Measurements from ENCODE around the gene CDO1. TPM values are rescaled to one million over a fixed set of nuclear protein-coding genes. Genes with fewer than 3 reads are reported as not detected.
A peak's percentile ranks its signal among the peaks of the same experiment; 100 is the strongest.

The CDO1 gene
- total RNA-seq, 1 experiment from 2014 or later: 0.17 TPM

DNA sequence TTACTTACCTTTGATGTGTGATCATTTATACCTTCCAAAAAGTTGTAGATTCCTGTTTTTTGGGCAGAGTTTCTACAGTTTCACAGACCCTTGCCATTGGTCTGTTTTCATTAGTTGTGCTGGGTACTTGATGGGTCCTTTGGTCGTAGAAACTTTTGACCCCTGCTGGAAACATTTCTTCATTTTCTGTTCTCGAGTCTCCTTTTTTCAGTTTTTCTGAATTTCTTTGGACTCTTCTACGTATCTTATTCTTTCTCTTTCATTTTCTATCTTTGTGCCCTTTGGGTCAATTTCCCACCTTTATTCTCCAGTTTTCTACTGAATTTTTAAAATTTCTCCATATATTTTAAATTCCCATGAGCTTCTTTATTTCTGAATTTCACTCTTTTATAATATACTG lies 41.9 kb upstream of the CDO1 start:
- Histone ChIP-seq H3K4me1 (ENCODE audit: control insufficient read depth in 1 of 2, insufficient read depth in 2 of 2, low read length in 2 of 2) (peaks cover 70 to 95% of the 10 kb centered on the region in 2 experiments), H4K20me1 (ENCODE audit: insufficient read depth) (peaks cover 25% of the 10 kb centered on the region), H3K27ac (ENCODE audit: low read depth, low read length) (peak overlapping the region; percentile 76), H3K79me2 (ENCODE audit: insufficient read depth, low read length) (peaks cover 100% of the 10 kb centered on the region), H3K9ac (ENCODE audit: low read length) (no peak overlapping the region), H2AFZ (ENCODE audit: low read depth, low read length, poor library complexity, severe bottlenecking) (no peak overlapping the region), H3K9me3 (ENCODE audit: control insufficient read depth in 1 of 2, insufficient read depth in 1 of 2, low read depth in 1 of 2, low read length in 2 of 2) (no peaks in the 10 kb centered on the region), H3K27me3 (ENCODE audit: insufficient read depth, low read length) (no peaks in the 10 kb centered on the region), H3K4me2 (ENCODE audit: low read length) (peak overlapping the region; percentile 36), H3K4me3 (replicated peaks in 1 of 2; ENCODE audit: low read depth in 1 of 2, low read length in 2 of 2) (no peak overlapping the region), H3K9me2 (ENCODE audit: insufficient read depth) (no peaks in the 10 kb centered on the region), H3K36me3 (ENCODE audit: control insufficient read depth in 1 of 2, insufficient read depth in 2 of 2, low read length in 2 of 2) (peaks cover 0 to 17% of the 10 kb centered on the region in 2 experiments; a peak in 2 of 4 replicates)
- RAD21 ChIA-PET (ENCODE audit: low non-redundant PET in 1 of 2, low total read pairs in 2 of 2, uncharacterized antibody in 2 of 2, unreplicated experiment in 2 of 2): no interaction called here
- TF ChIP-seq ZFX (IDR thresholded peaks at IDR 0.05): no peak
- TF ChIP-seq JUND (IDR thresholded peaks at IDR 0.05): 0 out of 2 replicates have a peak, but pooled peaks have one; percentile 1
- no peak for DNase-seq (ENCODE audit: low read depth, low spot score)
- no peak for ATAC-seq
- BruUV-seq (replicated peaks): TSS peak; percentile 11
- intact Hi-C loops (cut with micrococcal nuclease): no loop called here
- CTCF ChIA-PET: no interaction called here
- POLR2A ChIA-PET: no interaction called here

- H3K79me2 ChIP-seq (ENCODE audit: insufficient read depth, low read length): peaks cover 100% of the 10 kb centered on the region
- ChIA-PET CTCF (no interaction called here), RAD21 (ENCODE audit: low non-redundant PET in 1 of 2, low total read pairs in 2 of 2, uncharacterized antibody in 2 of 2, unreplicated experiment in 2 of 2) (no interaction called here), POLR2A (no interaction called here)
- no peaks in the 10 kb centered on the region for H3K27me3 ChIP-seq (ENCODE audit: insufficient read depth, low read length)
- no peaks in the 10 kb centered on the region for H3K9me3 ChIP-seq (ENCODE audit: control insufficient read depth in 1 of 2, insufficient read depth in 1 of 2, low read depth in 1 of 2, low read length in 2 of 2)
- intact Hi-C loops (cut with micrococcal nuclease): no loop called here
- H3K4me2 ChIP-seq (ENCODE audit: low read length): peak overlapping the region; percentile 36
- H3K9ac ChIP-seq (ENCODE audit: low read length): 0 out of 2 replicates have a peak overlapping the region, but pooled peaks have one; percentile 15
- DNase-seq (ENCODE audit: low read depth, low spot score) (no peak), ATAC-seq (peak; percentile 54; the same call in 1 of the 2 replicates)
- peaks cover 25% of the 10 kb centered on the region for H4K20me1 ChIP-seq (ENCODE audit: insufficient read depth)
- H3K4me3 ChIP-seq (replicated peaks in 1 of 2; ENCODE audit: low read depth in 1 of 2, low read length in 2 of 2): no peak overlapping the region
- H3K27ac ChIP-seq (ENCODE audit: low read depth, low read length): peak overlapping the region; percentile 76
- BruUV-seq (replicated peaks): TSS peak; percentile 90
- no peak overlapping the region for H2AFZ ChIP-seq (ENCODE audit: low read depth, low read length, poor library complexity, severe bottlenecking)
- peaks cover 71 to 97% of the 10 kb centered on the region in 2 experiments for H3K4me1 ChIP-seq (ENCODE audit: control insufficient read depth in 1 of 2, insufficient read depth in 2 of 2, low read length in 2 of 2)
- H3K9me2 ChIP-seq (ENCODE audit: insufficient read depth): no peaks in the 10 kb centered on the region
- H3K36me3 ChIP-seq (ENCODE audit: control insufficient read depth in 1 of 2, insufficient read depth in 2 of 2, low read length in 2 of 2): peaks cover 0 to 17% of the 10 kb centered on the region in 2 experiments; a peak in 2 of 4 replicates
- TF ChIP-seq CTCF (IDR thresholded peaks at IDR 0.05 in 2 of 3, conservative IDR thresholded peaks at IDR 0.05 in 1 of 3; ENCODE audit: borderline replicate concordance in 1 of 3, insufficient read depth in 1 of 3, low read depth in 2 of 3, low read length in 2 of 3) (no peak), JUND (IDR thresholded peaks at IDR 0.05) (peak; percentile 10; the same call in 1 of the 2 replicates), ELF1 (IDR thresholded peaks at IDR 0.05; ENCODE audit: borderline replicate concordance, low read depth) (no peak), YY1 (IDR thresholded peaks at IDR 0.05; ENCODE audit: extremely low read depth, insufficient replicate concordance, low read depth, low read length) (no peak), CEBPB (IDR thresholded peaks at IDR 0.05; ENCODE audit: low read depth) (peak; percentile 60), EZH2phosphoT487 (IDR thresholded peaks at IDR 0.05; ENCODE audit: borderline replicate concordance) (no peak), MAX (IDR thresholded peaks at IDR 0.05) (no peak), POLR2A (IDR thresholded peaks at IDR 0.05; ENCODE audit: borderline replicate concordance, extremely low read depth, insufficient read depth, insufficient read length) (no peak), RAD21 (IDR thresholded peaks at IDR 0.05; ENCODE audit: low read depth) (no peak), ATF3 (IDR thresholded peaks at IDR 0.05) (no peak), SP1 (IDR thresholded peaks at IDR 0.05; ENCODE audit: low read depth) (no peak), POLR2AphosphoS5 (IDR thresholded peaks at IDR 0.05; ENCODE audit: low read depth, low read length) (peak; percentile 45; the same call in 1 of the 2 replicates), ZNF274 (IDR thresholded peaks at IDR 0.05; ENCODE audit: low read depth, low read length) (no peak)
Observed at GRCh38 chr5:115857626-115858349, 41.3 kb upstream of the CDO1 start.
